CD8-positive, alpha-beta memory T cell (primary cell): ENCODE measurements around the gene C12orf42. TPM values are rescaled to one million over a fixed set of nuclear protein-coding genes. Genes with fewer than 3 reads are reported as not detected.

Experiments used
- CTCF ChIA-PET: fragments of 350-600 bp; sonication (Branson Sonifier 250); formaldehyde crosslinking; loops from one replicate; lab custom pipeline; 2021; ENCODE audit warnings: antibody characterized with exemption; lab: Charles Lee
- POLR2A ChIA-PET: fragments of 350-600 bp; sonication (Branson Sonifier 250); formaldehyde crosslinking; loops from one replicate; lab custom pipeline; 2021; ENCODE audit warnings: antibody characterized with exemption; lab: Charles Lee
- DNase-seq, 5 donors: peaks; one replicate each; pipeline versions ENCODE4 v3.0.0 to v3.0.0-alpha.2; 2020 to 2022; ENCODE audit warnings: mixed read lengths in 1 of 5
- H3K27ac ChIP-seq: one replicate; pipeline ENCODE4 v1.7.0; 2013; ENCODE audit warnings: low read depth, mild to moderate bottlenecking, low read length, moderate library complexity
- H3K27me3 ChIP-seq: 2 replicates; pipeline ENCODE4 v1.7.0; 2013; ENCODE audit warnings: low read length, mild to moderate bottlenecking; ENCODE audit not compliant: insufficient read depth, poor library complexity, severe bottlenecking
- H3K36me3 ChIP-seq: 2 replicates; pipeline ENCODE4 v1.7.0; 2013; ENCODE audit warnings: mild to moderate bottlenecking, low read length, moderate library complexity; ENCODE audit not compliant: insufficient read depth
- H3K4me1 ChIP-seq: 2 replicates; pipeline ENCODE4 v1.7.0; 2013; ENCODE audit warnings: mild to moderate bottlenecking, low read length, moderate library complexity; ENCODE audit not compliant: insufficient read depth
- H3K4me3 ChIP-seq: 2 replicates; pipeline ENCODE4 v1.7.0; 2013; ENCODE audit warnings: mild to moderate bottlenecking, low read length
- H3K9me3 ChIP-seq: 2 replicates; pipeline ENCODE4 v1.7.0; 2013; ENCODE audit warnings: mild to moderate bottlenecking, low read length
- H3K27ac Mint-ChIP-seq, 8 donors: one replicate each; pipeline ENCODE4 v1.8.0; 2020 to 2021; ENCODE audit warnings: mixed read lengths in 8 of 8, mild to moderate bottlenecking in 6 of 8, inconsistent platforms in 3 of 8, moderate library complexity in 3 of 8
- H3K27me3 Mint-ChIP-seq, 2 donors: one replicate each; pipeline ENCODE4 v1.8.0; 2020 to 2021; ENCODE audit warnings: mixed read lengths in 2 of 2, mild to moderate bottlenecking in 1 of 2, moderate library complexity in 1 of 2
- H3K36me3 Mint-ChIP-seq, 3 donors: one replicate each; pipeline ENCODE4 v1.8.0; 2020 to 2021; ENCODE audit warnings: mixed read lengths in 3 of 3, inconsistent platforms in 1 of 3, mild to moderate bottlenecking in 1 of 3
- H3K4me1 Mint-ChIP-seq, 3 donors: one replicate each; pipeline ENCODE4 v1.8.0; 2020 to 2021; ENCODE audit warnings: mixed read lengths in 3 of 3, inconsistent platforms in 1 of 3, mild to moderate bottlenecking in 1 of 3
- H3K4me3 Mint-ChIP-seq, 7 donors: one replicate each; pipeline ENCODE4 v1.8.0; 2020 to 2021; ENCODE audit warnings: mixed read lengths in 7 of 7, mild to moderate bottlenecking in 6 of 7, moderate library complexity in 4 of 7, inconsistent platforms in 2 of 7
- H3K9me3 Mint-ChIP-seq, 5 donors: one replicate each; pipeline ENCODE4 v1.8.0; 2020 to 2022; ENCODE audit warnings: mixed read lengths in 5 of 5, mild to moderate bottlenecking in 3 of 5, moderate library complexity in 2 of 5, inconsistent platforms in 1 of 5
- polyA plus RNA-seq: library from polyadenylated mRNA; unstranded; fragments of 300-500 nt; fragmentation: Illumina TruSeq; gene quantifications from one replicate; pipeline ENCODE4 v1.2.3, GENCODE V29; 2021
- total RNA-seq, 2 experiments: library from RNA; stranded (reverse); gene quantifications; one replicate each; pipeline ENCODE4 v1.2.3, GENCODE V29; 2021

Gene C12orf42
- total and polyA plus RNA-seq, 3 experiments from 2014 or later, result 1.2 to 6.8 (median 1.2) TPM

GRCh38 chr12:103523771-103524170, 28.0 kb upstream of the C12orf42 start:
- Mint-ChIP-seq H3K4me3 (no peak overlapping the region), H3K27ac (no peak overlapping the region), H3K9me3 (no peaks in the 10 kb centered on the region), H3K4me1 (no peaks in the 10 kb centered on the region), H3K27me3 (no peaks in the 10 kb centered on the region), H3K36me3 (no peaks in the 10 kb centered on the region)
- Histone ChIP-seq H3K4me3 (no peak overlapping the region), H3K27me3 (no peaks in the 10 kb centered on the region), H3K27ac (no peak overlapping the region), H3K9me3 (no peaks in the 10 kb centered on the region), H3K36me3 (no peaks in the 10 kb centered on the region), H3K4me1 (no peaks in the 10 kb centered on the region)
- CTCF ChIA-PET, result interaction anchor here (1.1 to 2.0 kb wide), 3 partner anchors 19 to 575 kb away, joined by 3 to 5 read pairs (median 3); no protein-coding TSS in a partner anchor
- POLR2A ChIA-PET, result no interaction called here
- no peak for DNase-seq

GRCh38 chr12:103520686-103521215, 25.0 kb upstream of the C12orf42 start:
- Histone ChIP-seq H3K27me3 (no peaks in the 10 kb centered on the region), H3K4me1 (no peaks in the 10 kb centered on the region), H3K36me3 (no peaks in the 10 kb centered on the region), H3K4me3 (no peak overlapping the region), H3K9me3 (no peaks in the 10 kb centered on the region), H3K27ac (no peak overlapping the region)
- CTCF ChIA-PET, result no interaction called here
- no peak for DNase-seq
- Mint-ChIP-seq H3K36me3 (no peaks in the 10 kb centered on the region), H3K27me3 (no peaks in the 10 kb centered on the region), H3K9me3 (no peaks in the 10 kb centered on the region), H3K4me3 (no peak overlapping the region), H3K4me1 (no peaks in the 10 kb centered on the region), H3K27ac (no peak overlapping the region)
- POLR2A ChIA-PET, result no interaction called here

- Histone ChIP-seq H3K36me3 (no peaks in the 10 kb centered on the region), H3K9me3 (no peaks in the 10 kb centered on the region), H3K4me1 (no peaks in the 10 kb centered on the region), H3K27ac (no peak overlapping the region), H3K27me3 (no peaks in the 10 kb centered on the region), H3K4me3 (no peak overlapping the region)
- no peak overlapping the region for H3K27ac Mint-ChIP-seq
- H3K27me3 Mint-ChIP-seq, result no peaks in the 10 kb centered on the region
- ChIA-PET POLR2A (no interaction called here), CTCF (no interaction called here)
- DNase-seq, result no peak
- H3K9me3 Mint-ChIP-seq, result no peaks in the 10 kb centered on the region
- H3K4me3 Mint-ChIP-seq, result no peak overlapping the region
- no peaks in the 10 kb centered on the region for H3K4me1 Mint-ChIP-seq
- H3K36me3 Mint-ChIP-seq, result no peaks in the 10 kb centered on the region
Measured at GRCh38 chr12:103519632-103520031, 23.9 kb upstream of the C12orf42 start.

- no peaks in the 10 kb centered on the region for H3K27me3 ChIP-seq
- POLR2A ChIA-PET, result no interaction called here
- no peaks in the 10 kb centered on the region for H3K9me3 Mint-ChIP-seq
- no peak overlapping the region for H3K4me3 Mint-ChIP-seq
- no peak overlapping the region for H3K4me3 ChIP-seq
- H3K4me1 Mint-ChIP-seq, result no peaks in the 10 kb centered on the region
- H3K27ac ChIP-seq, result no peak overlapping the region
- H3K27me3 Mint-ChIP-seq, result no peaks in the 10 kb centered on the region
- no peak overlapping the region for H3K27ac Mint-ChIP-seq
- H3K4me1 ChIP-seq, result no peaks in the 10 kb centered on the region
- no peaks in the 10 kb centered on the region for H3K9me3 ChIP-seq
- CTCF ChIA-PET, result no interaction called here
- H3K36me3 ChIP-seq, result no peaks in the 10 kb centered on the region
- H3K36me3 Mint-ChIP-seq, result no peaks in the 10 kb centered on the region
- no peak for DNase-seq
Measured at GRCh38 chr12:103518899-103519298, 23.1 kb upstream of the C12orf42 start.

- Histone ChIP-seq H3K27ac (no peak overlapping the region), H3K9me3 (no peaks in the 10 kb centered on the region), H3K4me1 (no peaks in the 10 kb centered on the region), H3K4me3 (no peak overlapping the region), H3K36me3 (no peaks in the 10 kb centered on the region), H3K27me3 (no peaks in the 10 kb centered on the region)
- ChIA-PET CTCF (no interaction called here), POLR2A (no interaction called here)
- H3K9me3 Mint-ChIP-seq, result no peaks in the 10 kb centered on the region
- H3K4me3 Mint-ChIP-seq, result no peak overlapping the region
- no peak overlapping the region for H3K27ac Mint-ChIP-seq
- DNase-seq, result no peak
- H3K36me3 Mint-ChIP-seq, result no peaks in the 10 kb centered on the region
- no peaks in the 10 kb centered on the region for H3K4me1 Mint-ChIP-seq
- no peaks in the 10 kb centered on the region for H3K27me3 Mint-ChIP-seq
Measured at GRCh38 chr12:103517161-103517560, 21.4 kb upstream of the C12orf42 start.

GRCh38 chr12:103515341-103515740, 19.6 kb upstream of the C12orf42 start:
- H3K27ac Mint-ChIP-seq, result no peak overlapping the region
- no peaks in the 10 kb centered on the region for H3K4me1 Mint-ChIP-seq
- Histone ChIP-seq H3K27ac (no peak overlapping the region), H3K36me3 (no peaks in the 10 kb centered on the region), H3K9me3 (no peaks in the 10 kb centered on the region), H3K4me3 (no peak overlapping the region), H3K4me1 (no peaks in the 10 kb centered on the region), H3K27me3 (no peaks in the 10 kb centered on the region)
- no peaks in the 10 kb centered on the region for H3K27me3 Mint-ChIP-seq
- H3K4me3 Mint-ChIP-seq, result no peak overlapping the region
- ChIA-PET CTCF (no interaction called here), POLR2A (no interaction called here)
- no peaks in the 10 kb centered on the region for H3K9me3 Mint-ChIP-seq
- no peaks in the 10 kb centered on the region for H3K36me3 Mint-ChIP-seq
- DNase-seq, result no peak

GRCh38 chr12:103513875-103514274, 18.1 kb upstream of the C12orf42 start:
- Mint-ChIP-seq H3K4me3 (no peak overlapping the region), H3K27me3 (no peaks in the 10 kb centered on the region), H3K27ac (peak overlapping the region in 1 of 8 donors; percentile 34), H3K36me3 (no peaks in the 10 kb centered on the region), H3K9me3 (no peaks in the 10 kb centered on the region), H3K4me1 (no peaks in the 10 kb centered on the region)
- Histone ChIP-seq H3K27ac (no peak overlapping the region), H3K4me1 (no peaks in the 10 kb centered on the region), H3K27me3 (no peaks in the 10 kb centered on the region), H3K4me3 (no peak overlapping the region), H3K9me3 (no peaks in the 10 kb centered on the region), H3K36me3 (no peaks in the 10 kb centered on the region)
- CTCF ChIA-PET, result no interaction called here
- DNase-seq, result no peak
- POLR2A ChIA-PET, result no interaction called here

- CTCF ChIA-PET, result interaction anchor here (1.5 to 4.5 kb wide), 2 partner anchors 18 to 556 kb away, joined by 3 to 24 read pairs; no protein-coding TSS in a partner anchor
- Histone ChIP-seq H3K4me3 (no peak overlapping the region), H3K36me3 (no peaks in the 10 kb centered on the region), H3K27ac (no peak overlapping the region), H3K9me3 (no peaks in the 10 kb centered on the region), H3K27me3 (no peaks in the 10 kb centered on the region), H3K4me1 (no peaks in the 10 kb centered on the region)
- POLR2A ChIA-PET, result interaction anchor here (0.5 kb wide), 1 partner anchor 21 kb away, joined by 6 read pairs; no protein-coding TSS in a partner anchor
- H3K27me3 Mint-ChIP-seq, result no peaks in the 10 kb centered on the region
- H3K9me3 Mint-ChIP-seq, result peaks cover 0 to 2% (median 0%) of the 10 kb centered on the region in 5 donors
- DNase-seq, result no peak
- H3K4me1 Mint-ChIP-seq, result peaks cover 0 to 9% (median 4%) of the 10 kb centered on the region in 3 donors
- H3K4me3 Mint-ChIP-seq, result no peak overlapping the region
- no peaks in the 10 kb centered on the region for H3K36me3 Mint-ChIP-seq
- H3K27ac Mint-ChIP-seq, result no peak overlapping the region
Measured at GRCh38 chr12:103505371-103506236, 9.8 kb upstream of the C12orf42 start.
